ENCODE measurements around the gene ZFYVE28.

- no peak for TF ChIP-seq EZH2phosphoT487 (IDR thresholded peaks at IDR 0.05; ENCODE audit: insufficient read depth, low read depth)
- no peak for TF ChIP-seq EZH2 (IDR thresholded peaks at IDR 0.05; ENCODE audit: insufficient read depth, poor library complexity, severe bottlenecking)
Measured at GRCh38 chr4:2399631-2400190, 18.7 kb downstream of the ZFYVE28 start.
